Activated CD8-positive, alpha-beta memory T cell treated with anti-CD3 and anti-CD28 coated beads for 1 hour (primary cell): ENCODE results near the gene ARRDC1.
"Not testable (repeated sequence)": the region's sequence is repeated elsewhere in the genome, so short reads cannot be mapped to it uniquely, and the experiment has no call there.

Experiments used
- DNase-seq, 2 donors: peaks; one replicate each; pipeline ENCODE4 v3.0.0-alpha.2; 2020; ENCODE audit warnings: low read depth in 1 of 2; ENCODE audit errors: extremely low read depth in 1 of 2

Gene ARRDC1

GRCh38 chr9:137605121-137606004, at the start of gene ARRDC1:
ARRDC1 (plus strand) TSS chr9:137605686; CDS start chr9:137605718, 32 bp downstream.
- DNase-seq: peak; percentile 89 to 93

- DNase-seq: no peak
These were observed 49.2 kb upstream of the ARRDC1 start for GRCh38 chr9:137556069-137556838.

- DNase-seq: no peak
These were observed 47.4 kb upstream of the ARRDC1 start for GRCh38 chr9:137558127-137558526.

GRCh38 chr9:137564134-137564533, 41.4 kb upstream of the ARRDC1 start:
- no peak for DNase-seq

- DNase-seq: no peak
These were observed 40.6 kb upstream of the ARRDC1 start for GRCh38 chr9:137564817-137565411.

- DNase-seq: not testable (repeated sequence)
These were observed 37.0 kb upstream of the ARRDC1 start for GRCh38 chr9:137568445-137568844.

GRCh38 chr9:137569609-137570203, 35.8 kb upstream of the ARRDC1 start:
- no peak for DNase-seq

- DNase-seq: no peak
These were observed 34.9 kb upstream of the ARRDC1 start for GRCh38 chr9:137570566-137570965.

GRCh38 chr9:137574192-137574591, 31.3 kb upstream of the ARRDC1 start:
- DNase-seq: no peak

GRCh38 chr9:137575364-137575715, 30.1 kb upstream of the ARRDC1 start:
- no peak for DNase-seq

- DNase-seq: no peak
These were observed 29.6 kb upstream of the ARRDC1 start for GRCh38 chr9:137575716-137576411.

GRCh38 chr9:137578518-137579258, 26.8 kb upstream of the ARRDC1 start, which contains the start of gene DPH7:
DPH7 (minus strand) TSS chr9:137578925; CDS start chr9:137578777, 148 bp downstream.
- DNase-seq: peak; percentile 81 to 97

- DNase-seq: no peak
These were observed 26.3 kb upstream of the ARRDC1 start for GRCh38 chr9:137579259-137579604.

- no peak for DNase-seq
These were observed 25.1 kb upstream of the ARRDC1 start for GRCh38 chr9:137580209-137580953.

GRCh38 chr9:137580954-137581322, 24.5 kb upstream of the ARRDC1 start:
- no peak for DNase-seq

- DNase-seq: no peak
These were observed 23.9 kb upstream of the ARRDC1 start for GRCh38 chr9:137581361-137582285.

- no peak for DNase-seq
These were observed 23.1 kb upstream of the ARRDC1 start for GRCh38 chr9:137582286-137582860.

GRCh38 chr9:137583347-137583746, 22.1 kb upstream of the ARRDC1 start:
- DNase-seq: no peak
